Caco-2 (cell line): ENCODE results near the gene DSCAML1. TPM values are rescaled to one million over a fixed set of nuclear protein-coding genes. Genes with fewer than 3 reads are reported as not detected.

Experiments
- BruUV-seq: library from RNA; stranded (reverse); fragments of 400-500 nt; replicated peaks from 2 replicates; lab custom pipeline; 2021; lab: Mats Ljungman, UMichigan
- CTCF ChIA-PET: fragments of 300-600 bp; sonication (Branson Sonifier 250); formaldehyde crosslinking; loops from one replicate; lab custom pipeline; 2022; ENCODE audit warnings: antibody characterized with exemption; lab: Charles Lee
- POLR2A ChIA-PET: fragments of 300-600 bp; sonication (Branson Sonifier 250); formaldehyde crosslinking; loops from one replicate; lab custom pipeline; 2022; ENCODE audit warnings: antibody characterized with exemption; lab: Charles Lee
- DNase-seq, 2 experiments: peaks; one replicate each; pipeline versions ENCODE4 v3.0.0 to v3.0.0-alpha.2; 2020 to 2022
- H3K27me3 ChIP-seq: replicated peaks from 2 replicates; pipeline ENCODE4 v1.6.0; 2011; ENCODE audit warnings: low read length; ENCODE audit not compliant: control insufficient read depth, insufficient read depth
- H3K36me3 ChIP-seq: 2 replicates; pipeline ENCODE4 v1.5.1; 2011; ENCODE audit warnings: low read length; ENCODE audit not compliant: control insufficient read depth, insufficient read depth
- H3K4me1 ChIP-seq: fragments of 250-450 bp; sonication (Bioruptor Pico); 2 replicates; pipeline ENCODE4 v1.5.1; 2020; ENCODE audit warnings: mild to moderate bottlenecking
- H3K4me3 ChIP-seq: 2 replicates; pipeline ENCODE4 v1.5.1; 2011; ENCODE audit warnings: low read depth, mild to moderate bottlenecking, control low read depth, low read length
- H3K9me3 ChIP-seq: fragments of 250-450 bp; sonication (Bioruptor Pico); 2 replicates; pipeline ENCODE4 v1.5.1; 2020; ENCODE audit warnings: mild to moderate bottlenecking, moderate library complexity
- H3K27ac Mint-ChIP-seq: one replicate; pipeline ENCODE4 v1.8.0; 2022; ENCODE audit warnings: mixed read lengths; ENCODE audit not compliant: unreplicated experiment
- H3K27me3 Mint-ChIP-seq: one replicate; pipeline ENCODE4 v1.8.0; 2022; ENCODE audit warnings: mixed read lengths; ENCODE audit not compliant: insufficient read depth, unreplicated experiment
- H3K36me3 Mint-ChIP-seq: one replicate; pipeline ENCODE4 v1.8.0; 2022; ENCODE audit warnings: mild to moderate bottlenecking, mixed read lengths; ENCODE audit not compliant: insufficient read depth, unreplicated experiment
- H3K4me1 Mint-ChIP-seq: one replicate; pipeline ENCODE4 v1.8.0; 2022; ENCODE audit warnings: low read depth, mixed read lengths; ENCODE audit not compliant: unreplicated experiment
- H3K4me3 Mint-ChIP-seq: one replicate; pipeline ENCODE4 v1.8.0; 2022; ENCODE audit warnings: mild to moderate bottlenecking, moderate library complexity, mixed read lengths; ENCODE audit not compliant: unreplicated experiment
- H3K9me3 Mint-ChIP-seq: one replicate; pipeline ENCODE4 v1.8.0; 2022; ENCODE audit warnings: mixed read lengths; ENCODE audit not compliant: unreplicated experiment
- intact Hi-C: fragments of 100-400 bp; cut with micrococcal nuclease; formaldehyde crosslinking; loops from one replicate; pipeline ENCODE4 v1.10.0; 2022; ENCODE audit not compliant: unreplicated experiment
- total RNA-seq: library from RNA; stranded (reverse); gene quantifications from 2 replicates; pipeline ENCODE4 v1.2.3, GENCODE V29; 2022
- TF ChIP-seq, protein P1 (sequence below), 2 experiments: fragments of 200-600 bp in 1 of 2; IDR thresholded peaks; 1 replicate in 1 of 2; 2 replicates in 1 of 2; pipeline versions ENCODE4 v1.5.1 to v1.8.0; 2011 to 2022; ENCODE audit warnings: antibody characterized with exemption in 1 of 2, control low read depth in 1 of 2, inconsistent platforms in 1 of 2, low read depth in 1 of 2, low read length in 1 of 2, mild to moderate bottlenecking in 1 of 2, moderate library complexity in 1 of 2; ENCODE audit not compliant: insufficient read depth in 1 of 2, severe bottlenecking in 1 of 2, unreplicated experiment in 1 of 2

DSCAML1 gene
- total RNA-seq, 1 experiment from 2014 or later: not detected

DNA sequence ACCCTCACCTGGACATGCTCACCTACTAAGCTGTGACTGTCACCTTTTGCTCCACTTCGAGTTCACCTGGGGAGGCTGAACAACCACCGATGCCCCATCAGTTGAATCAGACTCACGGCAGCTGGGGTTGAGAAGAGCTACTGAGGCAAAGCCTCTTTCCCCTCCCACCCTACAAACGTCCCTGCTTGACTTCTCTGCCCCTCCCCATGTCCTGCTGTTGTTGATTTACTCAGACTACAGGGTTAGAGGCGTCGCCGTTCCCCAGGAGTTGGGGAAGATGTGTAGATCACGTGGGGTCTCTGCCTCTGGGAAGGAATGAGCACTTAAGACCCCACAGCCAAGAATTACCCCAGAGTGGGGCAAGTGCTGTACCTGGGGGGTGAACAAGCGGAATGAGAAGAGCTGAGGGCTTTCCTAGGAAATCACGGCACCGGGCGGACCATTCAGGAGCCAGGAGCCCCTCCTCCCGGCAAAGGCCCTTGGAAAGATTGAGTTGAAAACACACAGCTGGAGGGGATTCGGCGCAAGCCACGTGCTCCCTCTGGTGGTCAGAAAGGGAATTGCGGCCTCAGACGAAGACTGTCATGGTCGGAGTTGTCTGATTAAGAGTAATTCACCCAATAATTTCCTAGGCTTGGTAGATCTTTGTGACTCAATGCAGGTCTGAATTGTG is 20.5 kb upstream of the DSCAML1 start:
- Histone ChIP-seq H3K4me3 (no peak overlapping the region), H3K36me3 (no peaks in the 10 kb centered on the region), H3K9me3 (no peaks in the 10 kb centered on the region), H3K27me3 (no peaks in the 10 kb centered on the region), H3K4me1 (peaks cover 52% of the 10 kb centered on the region)
- BruUV-seq: no TSS peak
- H3K4me3 Mint-ChIP-seq: peak overlapping the region; percentile 37
- TF ChIP-seq, protein P1, sequence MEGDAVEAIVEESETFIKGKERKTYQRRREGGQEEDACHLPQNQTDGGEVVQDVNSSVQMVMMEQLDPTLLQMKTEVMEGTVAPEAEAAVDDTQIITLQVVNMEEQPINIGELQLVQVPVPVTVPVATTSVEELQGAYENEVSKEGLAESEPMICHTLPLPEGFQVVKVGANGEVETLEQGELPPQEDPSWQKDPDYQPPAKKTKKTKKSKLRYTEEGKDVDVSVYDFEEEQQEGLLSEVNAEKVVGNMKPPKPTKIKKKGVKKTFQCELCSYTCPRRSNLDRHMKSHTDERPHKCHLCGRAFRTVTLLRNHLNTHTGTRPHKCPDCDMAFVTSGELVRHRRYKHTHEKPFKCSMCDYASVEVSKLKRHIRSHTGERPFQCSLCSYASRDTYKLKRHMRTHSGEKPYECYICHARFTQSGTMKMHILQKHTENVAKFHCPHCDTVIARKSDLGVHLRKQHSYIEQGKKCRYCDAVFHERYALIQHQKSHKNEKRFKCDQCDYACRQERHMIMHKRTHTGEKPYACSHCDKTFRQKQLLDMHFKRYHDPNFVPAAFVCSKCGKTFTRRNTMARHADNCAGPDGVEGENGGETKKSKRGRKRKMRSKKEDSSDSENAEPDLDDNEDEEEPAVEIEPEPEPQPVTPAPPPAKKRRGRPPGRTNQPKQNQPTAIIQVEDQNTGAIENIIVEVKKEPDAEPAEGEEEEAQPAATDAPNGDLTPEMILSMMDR (IDR thresholded peaks at IDR 0.05; ENCODE audit: insufficient read depth in 1 of 2, low read depth in 1 of 2, low read length in 1 of 2, severe bottlenecking in 1 of 2, unreplicated experiment in 1 of 2): peak; percentile 100
- CTCF ChIA-PET: interaction anchor here (0.6 to 6.4 kb wide), 25 partner anchors 9 to 490 kb away, joined by 3 to 122 read pairs (median 4); partner anchors contain the start of genes CEP164, FXYD6 and TMPRSS13
- POLR2A ChIA-PET: interaction anchor here (0.6 kb wide), 1 partner anchor 10 kb away, joined by 4 read pairs; no protein-coding TSS in a partner anchor
- peak; percentile 86 to 93 for DNase-seq
- intact Hi-C loops: loop anchor here (1.0 kb wide), 3 partner anchors 10 to 391 kb away; no protein-coding TSS in a partner anchor
- H3K27me3 Mint-ChIP-seq: no peaks in the 10 kb centered on the region
- H3K36me3 Mint-ChIP-seq: no peaks in the 10 kb centered on the region
- H3K9me3 Mint-ChIP-seq: no peaks in the 10 kb centered on the region
- no peak overlapping the region for H3K27ac Mint-ChIP-seq
- peaks cover 23% of the 10 kb centered on the region for H3K4me1 Mint-ChIP-seq

DNA sequence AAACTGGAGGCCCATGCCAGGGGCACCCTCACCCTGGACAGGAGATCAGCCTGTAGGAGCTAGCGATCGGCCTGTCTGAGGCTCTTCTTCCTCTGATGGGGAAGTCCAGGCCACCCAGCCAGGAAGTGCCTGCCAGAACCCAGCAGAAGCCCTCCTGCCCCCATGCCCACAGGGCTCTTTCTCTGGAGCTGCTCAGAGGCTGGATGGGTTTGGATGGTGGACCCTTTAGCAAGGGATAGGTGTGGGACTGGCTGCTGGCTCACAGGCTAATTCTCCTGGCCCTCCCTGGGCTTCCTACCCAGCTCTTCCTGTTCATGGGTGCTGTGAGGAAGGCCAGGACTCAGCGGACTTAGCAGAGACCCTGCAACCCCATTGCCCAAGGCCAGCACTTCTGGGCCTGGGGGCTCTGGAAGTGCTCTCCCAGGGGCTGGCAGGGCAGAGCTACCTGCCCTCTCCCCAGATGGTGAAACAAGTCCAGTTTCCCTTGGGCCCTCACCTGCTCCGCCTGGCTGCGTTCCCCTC is 19.9 kb upstream of the DSCAML1 start:
- no peaks in the 10 kb centered on the region for H3K27me3 Mint-ChIP-seq
- intact Hi-C loops: loop anchor here (1.0 kb wide), 3 partner anchors 10 to 391 kb away; no protein-coding TSS in a partner anchor
- no peak overlapping the region for H3K4me3 Mint-ChIP-seq
- POLR2A ChIA-PET: no interaction called here
- Histone ChIP-seq H3K27me3 (no peaks in the 10 kb centered on the region), H3K9me3 (no peaks in the 10 kb centered on the region), H3K4me1 (peaks cover 52% of the 10 kb centered on the region), H3K36me3 (no peaks in the 10 kb centered on the region), H3K4me3 (no peak overlapping the region)
- H3K27ac Mint-ChIP-seq: no peak overlapping the region
- TF ChIP-seq, protein P1 (IDR thresholded peaks at IDR 0.05; ENCODE audit: insufficient read depth in 1 of 2, low read depth in 1 of 2, low read length in 1 of 2, severe bottlenecking in 1 of 2, unreplicated experiment in 1 of 2): no peak
- CTCF ChIA-PET: interaction anchor here (0.6 to 6.4 kb wide), 16 partner anchors 8 to 489 kb away, joined by 3 to 122 read pairs (median 5); partner anchors contain the start of genes CEP164 and FXYD6
- peaks cover 23% of the 10 kb centered on the region for H3K4me1 Mint-ChIP-seq
- no peaks in the 10 kb centered on the region for H3K36me3 Mint-ChIP-seq
- H3K9me3 Mint-ChIP-seq: no peaks in the 10 kb centered on the region
- no peak for DNase-seq
- BruUV-seq: no TSS peak

DNA sequence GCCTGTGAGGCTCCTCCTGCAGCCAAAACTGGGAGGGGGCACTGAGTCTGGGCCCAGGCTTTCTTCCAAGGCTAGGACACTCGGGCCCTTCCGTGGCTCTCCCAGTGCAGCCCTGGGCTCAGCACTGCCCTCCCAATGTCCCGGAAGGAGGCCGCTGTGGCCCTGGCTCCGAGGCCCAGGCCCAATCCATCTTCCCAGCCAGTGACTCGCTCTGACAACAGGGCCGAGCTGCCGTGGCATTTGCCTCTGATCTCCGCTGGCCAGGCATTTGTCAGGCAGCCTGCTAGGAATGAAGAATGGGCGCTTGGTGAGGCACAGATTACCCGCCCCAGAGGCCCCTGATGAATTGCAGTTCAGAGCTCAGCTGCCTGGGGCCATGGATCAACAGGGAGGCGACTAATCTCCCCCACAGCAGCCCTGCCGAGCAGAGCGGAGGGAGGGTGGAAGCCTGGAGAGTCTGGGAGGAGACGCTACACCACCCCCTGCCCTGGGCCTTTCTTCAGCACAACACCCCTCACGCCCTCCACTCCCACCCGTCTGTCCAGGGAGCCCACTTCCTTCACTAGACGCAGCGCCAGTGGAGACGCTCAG is 19.2 kb upstream of the DSCAML1 start:
- Mint-ChIP-seq H3K4me1 (peaks cover 23% of the 10 kb centered on the region), H3K27ac (no peak overlapping the region), H3K4me3 (no peak overlapping the region), H3K27me3 (no peaks in the 10 kb centered on the region), H3K9me3 (no peaks in the 10 kb centered on the region), H3K36me3 (no peaks in the 10 kb centered on the region)
- Histone ChIP-seq H3K36me3 (no peaks in the 10 kb centered on the region), H3K4me3 (no peak overlapping the region), H3K4me1 (peaks cover 52% of the 10 kb centered on the region), H3K27me3 (no peaks in the 10 kb centered on the region), H3K9me3 (no peaks in the 10 kb centered on the region)
- BruUV-seq: no TSS peak
- TF ChIP-seq, protein P1 (IDR thresholded peaks at IDR 0.05; ENCODE audit: insufficient read depth in 1 of 2, low read depth in 1 of 2, low read length in 1 of 2, severe bottlenecking in 1 of 2, unreplicated experiment in 1 of 2): no peak
- DNase-seq: peak; percentile 67 to 86
- ChIA-PET CTCF (interaction anchor here (0.6 to 6.4 kb wide), 12 partner anchors 8 to 390 kb away, joined by 3 to 122 read pairs (median 6); no protein-coding TSS in a partner anchor), POLR2A (no interaction called here)
- intact Hi-C loops: no loop called here
